Stimulated activated CD8-positive, alpha-beta memory T cell treated with anti-CD3 and anti-CD28 coated beads, Interleukin-12 subunit alpha, Interleukin-12 subunit beta, amount 100 ng/mL, for 24 hours (primary cell): Measurements from ENCODE around the gene C19orf38.

ENCODE experiments used
- DNase-seq: peaks from one replicate; pipeline ENCODE4 v3.0.0-alpha.2; 2020; ENCODE audit errors: extremely low read depth

The C19orf38 gene

GRCh38 chr19:10911579-10912363 is 63.6 kb downstream of the C19orf38 start:
- DNase-seq: no peak

DNA sequence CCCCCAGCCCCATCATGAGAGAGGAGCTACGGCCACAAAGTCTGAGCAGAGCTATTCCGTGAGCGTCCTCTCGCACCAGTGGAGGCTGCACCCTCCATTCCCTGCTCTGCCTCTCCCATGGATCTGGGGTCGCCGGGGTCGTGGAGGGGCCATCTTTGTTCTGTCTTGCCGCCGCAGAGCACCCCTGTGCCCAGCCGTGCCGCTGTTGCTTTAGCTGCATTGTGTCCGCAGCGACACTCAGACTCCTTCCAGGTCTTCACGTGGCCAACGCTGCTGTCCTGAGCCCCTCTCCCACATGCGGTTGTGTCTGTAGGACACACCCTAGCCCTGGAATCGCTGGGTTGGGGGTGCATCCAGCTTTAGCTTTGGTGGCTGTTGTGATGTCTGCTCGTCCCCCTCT is 64.4 kb downstream of the C19orf38 start:
- DNase-seq: no peak

DNA sequence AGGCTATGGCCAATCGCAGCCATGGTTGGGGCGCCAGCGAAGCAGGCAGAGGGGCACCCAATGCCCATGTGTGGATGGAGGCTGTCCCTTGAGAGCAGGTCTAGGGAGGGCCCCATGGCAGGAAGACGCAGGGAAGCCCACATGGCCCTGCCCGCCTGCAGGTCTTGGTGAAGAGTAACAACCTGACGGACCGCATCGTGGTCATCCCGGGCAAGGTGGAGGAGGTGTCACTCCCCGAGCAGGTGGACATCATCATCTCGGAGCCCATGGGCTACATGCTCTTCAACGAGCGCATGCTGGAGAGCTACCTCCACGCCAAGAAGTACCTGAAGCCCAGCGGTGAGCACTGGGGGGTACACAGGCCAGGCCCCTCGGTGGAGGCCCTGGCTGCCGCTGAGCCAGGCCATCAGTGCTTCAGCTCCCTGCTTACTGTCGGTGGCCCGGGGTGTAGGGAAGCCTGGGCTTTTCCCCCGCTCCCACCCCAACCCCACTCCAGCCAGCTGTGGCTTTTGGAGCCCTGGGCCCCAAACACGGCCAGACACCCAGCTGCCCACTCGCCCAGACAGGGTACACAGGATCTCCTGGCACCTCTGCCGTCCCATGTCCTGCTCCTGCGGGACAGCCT is 65.6 kb downstream of the C19orf38 start:
- no peak for DNase-seq

DNA sequence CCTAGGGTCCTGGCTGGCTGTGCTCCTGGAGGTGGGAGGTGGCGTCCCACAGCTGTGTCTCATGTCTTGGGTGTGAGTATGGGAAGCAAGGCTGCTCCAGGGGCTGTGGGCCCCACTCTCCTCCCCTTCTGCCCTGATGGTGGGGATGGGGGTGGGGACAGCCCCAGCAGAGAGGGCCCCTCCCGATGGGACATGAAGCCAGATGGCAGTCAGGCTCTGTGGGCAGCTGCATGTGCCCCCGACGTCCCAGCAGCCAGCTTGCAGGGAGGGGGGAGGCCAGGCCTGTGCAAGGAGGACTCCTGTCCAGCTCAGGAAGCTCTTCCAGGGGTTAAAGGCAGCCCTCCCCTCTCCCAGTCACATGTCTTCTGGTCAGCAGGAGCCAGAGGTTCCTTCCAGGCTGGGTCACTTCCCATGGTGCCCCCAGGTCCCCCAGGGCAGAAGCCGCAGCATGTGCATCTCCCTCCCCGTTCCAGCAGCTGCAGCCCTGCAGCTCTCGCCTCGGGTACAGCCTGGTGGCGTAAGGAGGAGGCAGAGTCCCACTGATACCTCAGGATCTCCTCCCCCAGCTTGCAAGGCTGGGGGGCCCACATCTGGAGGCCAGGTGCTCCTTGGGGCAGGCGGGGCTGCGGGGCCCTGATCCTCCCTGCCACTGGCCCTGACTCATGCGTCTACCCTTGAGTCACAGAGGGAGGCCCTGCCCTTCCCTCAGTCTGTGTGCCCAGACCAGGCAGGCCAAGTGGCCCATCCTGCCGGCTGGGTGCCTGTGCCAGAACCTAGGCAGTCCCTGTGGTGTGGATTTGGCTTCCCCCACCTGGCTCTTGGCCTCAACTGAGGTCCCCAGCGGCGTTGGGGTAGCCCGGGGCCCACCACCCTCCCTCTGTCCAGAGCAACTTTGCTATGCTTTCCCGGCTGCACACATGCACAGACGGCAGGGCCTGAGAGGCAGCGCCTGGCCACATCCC is 67.2 kb downstream of the C19orf38 start:
- DNase-seq: no peak

DNA sequence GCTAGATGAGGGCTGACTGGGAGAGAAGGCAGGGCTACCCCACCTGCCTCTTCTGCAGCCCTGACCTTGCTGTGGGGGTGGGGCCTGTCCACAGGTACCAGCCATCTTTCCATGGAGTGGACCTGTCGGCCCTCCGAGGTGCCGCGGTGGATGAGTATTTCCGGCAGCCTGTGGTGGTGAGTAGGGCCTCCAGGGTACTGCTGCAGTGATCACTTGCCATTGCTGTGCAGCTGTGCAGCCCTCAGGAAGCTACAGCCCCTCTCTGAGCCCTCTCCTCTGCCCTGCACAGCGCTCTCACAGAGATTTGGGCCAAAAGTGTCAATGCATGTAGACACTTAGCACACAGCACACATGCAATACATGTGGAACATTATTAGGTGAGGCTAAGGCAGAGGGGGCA is 68.4 kb downstream of the C19orf38 start:
- DNase-seq: no peak

DNA sequence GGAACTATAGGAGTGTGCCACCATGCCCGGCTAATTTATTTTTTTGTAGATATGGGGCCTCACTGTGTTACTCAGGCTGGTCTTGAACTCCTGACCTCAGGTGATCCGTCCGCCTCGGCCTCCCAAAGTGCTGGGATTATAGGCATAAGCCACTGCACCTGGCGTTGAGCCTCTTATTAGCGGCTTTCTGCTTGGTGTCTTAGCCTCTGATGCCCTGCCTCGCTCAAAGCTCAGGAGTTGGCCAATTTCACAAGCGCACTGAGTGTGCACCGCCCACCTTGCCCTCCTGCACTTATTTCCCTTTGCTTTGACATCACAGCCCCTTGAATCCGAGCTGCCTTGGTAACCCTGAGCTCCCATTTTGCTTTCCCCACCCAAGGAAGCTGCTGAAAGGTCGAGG is 70.1 kb downstream of the C19orf38 start:
- DNase-seq: no peak
